Posterior cingulate gyrus (tissue), 11 donors: ENCODE measurements around the gene VAPB.

Source experiments
- DNase-seq, 10 donors: peaks; one replicate each; pipeline versions ENCODE4 v3.0.0 to v3.0.0-alpha.2; 2020 to 2021; ENCODE audit warnings: mixed read lengths in 3 of 10
- intact Hi-C: fragments of 100-400 bp; cut with DNase I; formaldehyde crosslinking; loops from one replicate; pipeline ENCODE4 v1.15.1; 2023

The VAPB gene

DNA sequence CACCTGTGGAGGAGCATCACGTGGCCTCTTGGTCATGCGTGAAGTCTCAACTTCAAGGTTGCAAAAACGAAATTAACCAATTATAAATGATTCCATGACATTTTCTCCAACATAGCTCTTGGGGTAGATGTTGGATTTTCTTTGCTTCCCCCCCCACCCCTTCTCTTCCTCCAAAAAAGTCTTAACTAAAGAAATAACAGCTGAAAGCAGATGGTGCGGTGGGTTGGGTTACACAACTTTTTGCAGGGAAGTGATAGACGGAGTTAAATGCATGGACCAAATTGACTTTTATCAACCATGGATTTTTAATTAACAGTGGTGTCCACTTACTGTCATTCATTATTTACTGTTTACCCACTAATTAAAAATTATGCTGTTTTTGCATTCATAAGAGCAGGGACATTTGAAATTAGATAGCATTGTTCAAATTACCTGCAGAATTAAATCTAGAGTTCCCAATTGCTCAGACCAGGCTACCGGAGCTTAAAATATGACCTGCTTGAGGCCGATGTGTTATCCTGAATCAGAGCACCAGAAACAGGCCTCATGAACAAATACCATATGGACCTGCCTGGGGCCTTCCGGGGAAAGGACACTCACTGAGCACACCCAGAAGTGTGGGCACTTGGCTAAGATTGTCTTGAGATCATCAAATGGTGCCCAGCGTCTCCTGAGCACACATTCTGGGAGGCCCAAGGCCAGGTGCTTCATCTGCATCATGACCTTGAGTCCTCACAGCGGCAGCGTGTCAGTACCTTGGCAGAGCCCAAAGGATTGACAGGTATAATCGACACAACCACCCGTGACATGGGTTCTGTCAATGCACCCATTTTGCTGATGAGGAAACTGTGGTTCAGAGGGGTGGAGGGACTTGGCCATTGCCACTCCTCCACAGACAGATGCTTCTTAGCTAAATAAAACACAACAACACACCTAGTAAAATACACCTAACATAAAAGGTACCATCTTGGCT lies 84.7 kb downstream of the VAPB start:
- intact Hi-C loops, result no loop called here
- no peak for DNase-seq

DNA sequence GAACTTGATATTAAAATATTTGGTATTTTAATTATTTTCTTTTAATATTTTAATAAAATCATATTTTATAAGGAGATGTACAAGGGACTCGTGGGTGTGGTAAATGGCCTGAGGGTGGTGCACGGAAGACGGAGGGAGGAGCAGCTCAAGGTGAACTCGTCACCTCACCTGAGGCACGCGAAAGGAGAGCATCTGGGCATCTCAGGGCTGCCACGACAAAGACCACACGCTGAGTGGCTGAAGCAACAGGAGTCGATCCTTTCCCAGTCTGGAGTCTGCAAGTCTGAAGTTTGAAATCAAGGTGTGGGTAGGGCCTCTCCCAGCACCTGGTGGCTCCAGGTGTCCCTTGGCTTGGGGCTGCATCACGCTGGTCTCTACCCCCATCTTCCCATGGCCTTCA lies 86.4 kb downstream of the VAPB start:
- intact Hi-C loops, result no loop called here
- DNase-seq, result no peak

DNA sequence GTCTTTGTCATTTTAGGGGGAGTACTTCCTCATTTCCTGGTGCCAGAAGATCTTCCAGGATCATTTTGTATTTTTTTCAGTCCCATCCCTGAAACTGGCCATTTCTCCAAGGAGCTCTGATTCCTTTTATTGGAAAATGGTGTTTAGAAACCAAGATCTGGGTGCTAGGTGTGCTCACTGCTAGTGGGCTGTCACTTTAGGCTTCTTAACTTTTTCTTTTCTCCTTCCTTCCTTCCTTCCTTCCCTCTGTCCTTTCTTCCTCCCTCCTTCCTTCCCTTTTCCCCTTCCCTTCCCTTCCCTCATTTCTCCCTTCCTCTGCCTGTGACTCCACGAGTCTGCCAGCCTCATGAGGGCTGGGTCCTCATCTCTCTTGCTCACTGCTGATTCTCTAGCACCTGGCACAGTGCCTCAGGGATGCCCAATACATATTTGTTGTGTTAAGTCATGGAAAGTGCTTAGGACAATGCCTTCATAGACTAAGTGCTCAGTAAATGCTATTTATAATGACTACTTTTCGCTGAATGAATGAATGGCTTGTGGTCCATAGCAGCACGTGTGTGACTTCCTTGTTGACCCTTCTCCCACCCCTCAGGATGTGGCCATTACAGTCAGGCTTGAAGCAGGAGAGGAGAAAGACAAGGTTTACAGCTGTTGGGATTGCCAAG lies 89.2 kb downstream of the VAPB start:
- no peak for DNase-seq
- intact Hi-C loops, result no loop called here

DNA sequence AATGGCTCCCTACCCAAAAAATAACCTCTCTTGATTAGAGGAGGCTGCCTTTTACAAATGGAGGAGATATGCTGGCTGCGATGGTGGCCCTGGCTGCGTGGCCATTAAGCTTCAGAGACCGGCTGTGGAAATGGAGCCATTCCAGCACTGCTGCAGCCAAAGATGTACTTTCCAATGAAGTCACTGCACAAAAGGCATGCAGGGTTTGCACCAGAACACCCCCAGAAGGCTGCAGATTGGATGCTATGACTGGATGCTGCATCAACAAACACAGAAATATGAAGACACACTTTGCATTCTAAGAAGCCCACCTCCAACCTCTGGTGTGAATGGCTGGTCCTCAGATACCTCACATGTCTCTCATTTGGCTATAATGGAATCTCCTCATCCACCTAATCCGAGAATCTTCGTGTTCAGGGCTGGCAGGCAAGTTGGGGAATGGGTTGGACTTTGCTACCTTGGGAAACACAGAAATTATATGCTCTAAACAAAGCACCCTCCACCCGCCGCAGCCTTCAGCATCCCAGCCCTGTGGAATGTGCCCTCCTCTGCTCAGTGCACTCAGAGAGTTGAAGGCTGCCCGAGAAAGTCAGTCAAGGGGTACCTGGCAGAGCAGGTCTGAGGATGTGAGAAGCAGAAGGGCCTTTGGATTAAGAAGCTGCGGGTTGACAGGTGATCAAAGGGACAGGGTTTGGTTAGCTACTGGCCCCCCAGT lies 90.9 kb downstream of the VAPB start:
- intact Hi-C loops, result no loop called here
- DNase-seq, result no peak

DNA sequence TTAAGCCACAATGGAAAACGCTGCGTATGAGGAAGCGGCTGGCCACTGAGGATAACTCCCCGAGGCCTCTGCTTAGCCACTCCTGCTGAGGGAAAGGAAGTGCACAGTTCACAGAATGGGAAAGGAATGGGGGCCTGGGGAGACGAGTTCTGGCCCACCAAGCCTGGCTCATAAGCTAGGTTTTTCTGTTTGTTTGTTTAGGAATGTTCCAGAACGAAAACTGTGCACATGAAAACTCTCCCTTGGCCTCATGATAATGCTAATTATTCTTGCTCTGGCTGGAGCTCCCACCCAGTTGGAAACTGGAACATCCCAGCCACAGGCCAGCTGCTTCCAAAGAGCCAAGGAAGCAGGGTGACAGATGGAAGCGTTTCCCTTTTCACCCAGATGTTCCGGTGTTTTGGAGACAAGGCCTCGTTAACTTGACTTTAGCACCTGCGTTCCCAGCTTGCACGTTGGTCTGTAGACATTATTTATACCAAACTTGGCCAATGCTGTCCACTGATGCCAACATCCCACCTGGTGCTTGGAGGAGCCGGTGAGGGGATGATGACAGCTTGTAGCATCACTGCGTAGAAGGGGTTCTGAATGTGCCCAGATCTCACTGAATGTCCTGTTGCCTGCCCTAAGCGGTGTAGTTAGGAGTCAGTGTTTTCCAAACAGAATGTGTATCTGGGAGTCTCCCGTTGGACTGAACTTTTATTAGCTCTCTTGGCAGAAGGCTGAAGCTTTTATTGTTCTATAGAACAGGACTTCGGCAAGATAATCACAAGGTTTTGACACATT lies 91.7 kb downstream of the VAPB start:
- intact Hi-C loops, result no loop called here

DNA sequence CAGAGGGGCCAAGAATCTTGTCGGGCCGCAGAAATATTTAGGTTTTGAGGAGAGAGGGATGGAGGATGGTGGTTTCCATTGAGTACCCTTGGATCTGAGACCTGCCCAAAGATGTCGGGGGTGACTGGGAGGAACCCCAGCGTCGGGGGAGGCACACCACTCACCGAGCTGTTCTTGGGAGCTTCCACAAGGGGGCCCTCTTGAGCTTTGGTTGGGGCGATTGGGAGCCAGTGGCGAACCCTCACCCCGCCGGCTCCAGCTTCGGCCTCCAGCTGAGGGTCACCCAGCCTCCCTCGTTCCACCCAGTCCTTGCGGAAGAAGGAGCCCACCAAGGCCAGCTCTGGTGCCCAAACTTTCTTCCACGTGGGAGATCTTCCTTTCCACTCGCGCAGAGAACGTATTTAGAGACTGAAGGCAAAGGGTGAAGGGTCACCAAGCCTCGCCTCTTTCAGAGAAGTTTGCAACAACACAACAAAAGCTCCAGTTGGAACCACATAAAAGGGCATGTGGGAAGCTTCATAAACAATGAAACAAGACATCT lies 92.5 kb downstream of the VAPB start:
- DNase-seq, result peak in 3 of 10 donors; percentile 8 to 86 (median 29)
- intact Hi-C loops, result no loop called here

More for the DNA sequence above, 91.7 kb downstream of the VAPB start:
- DNase-seq, result no peak

DNA sequence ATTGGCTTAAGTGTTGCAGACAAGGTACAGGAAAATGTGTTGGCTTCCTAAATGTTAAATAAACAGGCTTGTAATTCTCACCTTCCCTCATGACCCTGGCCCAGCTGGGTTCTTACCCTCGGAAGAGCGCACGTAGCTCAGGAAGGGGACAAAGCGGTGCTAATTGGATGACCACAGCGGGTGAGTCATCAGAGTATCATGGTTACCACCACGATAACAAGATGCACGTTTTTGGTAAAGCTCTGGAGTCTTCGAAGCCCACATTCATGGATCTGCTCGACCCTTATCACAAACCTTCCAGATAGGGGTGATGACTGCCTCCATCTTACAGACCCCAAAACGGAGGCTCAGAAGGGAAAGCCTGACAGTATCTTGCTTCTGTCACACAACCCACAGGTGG lies 93.4 kb downstream of the VAPB start:
- DNase-seq, result no peak
- intact Hi-C loops, result no loop called here

DNA sequence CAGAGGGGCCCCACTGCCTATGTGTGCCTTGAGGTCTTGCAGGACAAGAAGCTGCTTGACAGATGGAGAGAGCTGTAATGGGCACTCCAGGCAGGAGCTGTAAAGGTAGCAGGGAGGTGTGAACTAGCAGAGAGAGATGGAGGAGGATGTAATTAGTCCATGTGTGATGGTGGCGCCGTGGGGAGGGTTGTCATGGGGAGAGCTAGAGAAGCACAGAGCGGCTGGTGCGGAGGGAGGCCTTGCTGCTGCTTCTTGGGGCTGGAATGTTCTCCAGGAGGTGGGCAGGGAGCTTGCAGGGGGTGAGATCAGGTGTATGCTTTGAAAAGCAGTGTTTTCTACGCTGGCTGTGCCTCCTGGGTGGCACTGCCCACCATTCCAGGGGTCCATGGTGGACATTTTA lies 94.0 kb downstream of the VAPB start:
- intact Hi-C loops, result no loop called here
- DNase-seq, result no peak

DNA sequence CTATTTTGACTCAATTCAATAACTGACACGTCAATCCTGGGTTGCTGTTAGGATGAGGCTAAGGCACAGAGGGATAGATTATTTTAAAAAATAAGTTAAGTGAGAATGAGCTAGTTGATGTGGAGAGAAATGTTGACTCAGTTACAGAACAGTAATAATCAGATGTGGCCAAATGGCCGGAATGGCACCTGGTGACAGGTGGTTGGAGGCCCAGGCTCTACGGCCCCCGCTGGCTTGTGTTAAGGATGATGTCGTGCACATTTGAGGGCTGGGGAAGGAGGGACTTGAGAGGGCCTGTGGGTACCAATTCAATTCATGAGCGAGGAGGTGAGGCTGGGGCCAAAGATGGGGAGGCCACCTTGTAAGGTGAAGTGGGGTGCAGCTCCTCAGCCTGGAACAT lies 94.4 kb downstream of the VAPB start:
- no peak for DNase-seq
- intact Hi-C loops, result no loop called here

DNA sequence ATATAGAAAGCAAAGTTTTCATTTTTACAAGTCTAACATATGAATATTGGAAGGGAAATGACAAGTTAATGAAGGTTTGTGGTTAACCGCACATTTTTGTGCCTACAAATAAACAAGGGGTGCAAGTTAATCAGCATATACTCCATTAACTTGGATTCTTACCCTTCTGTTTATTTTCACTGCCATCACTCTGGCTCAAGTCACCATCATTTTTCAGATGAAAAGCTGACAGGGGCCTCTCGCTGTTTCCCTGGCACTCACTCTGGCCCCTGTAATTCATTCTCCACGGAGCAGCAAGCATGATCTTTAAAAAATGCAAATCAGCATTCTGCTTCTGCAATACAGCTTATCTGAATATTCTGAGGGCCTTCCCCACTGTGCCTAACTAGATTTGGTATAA lies 96.4 kb downstream of the VAPB start:
- intact Hi-C loops, result no loop called here
- DNase-seq, result no peak

DNA sequence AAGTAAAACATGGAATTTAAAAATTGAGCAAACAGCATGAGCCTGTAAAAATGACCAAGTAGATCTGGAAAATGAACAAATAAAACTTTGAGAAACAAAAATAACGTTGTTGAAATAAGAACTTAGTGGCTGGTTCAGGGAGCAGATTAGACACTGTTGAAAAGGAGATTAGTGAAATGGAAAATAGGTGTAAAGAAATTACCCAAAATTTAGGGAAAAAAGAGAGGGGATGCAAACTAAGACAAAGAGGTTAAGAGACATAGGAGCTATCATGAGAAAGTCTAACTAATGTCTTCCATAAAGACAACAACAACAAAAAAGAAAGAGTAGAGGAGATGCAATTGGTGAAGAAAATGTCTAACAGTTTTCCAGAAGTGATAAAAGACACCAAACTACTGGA lies 97.2 kb downstream of the VAPB start:
- intact Hi-C loops, result no loop called here
- DNase-seq, result no peak

DNA sequence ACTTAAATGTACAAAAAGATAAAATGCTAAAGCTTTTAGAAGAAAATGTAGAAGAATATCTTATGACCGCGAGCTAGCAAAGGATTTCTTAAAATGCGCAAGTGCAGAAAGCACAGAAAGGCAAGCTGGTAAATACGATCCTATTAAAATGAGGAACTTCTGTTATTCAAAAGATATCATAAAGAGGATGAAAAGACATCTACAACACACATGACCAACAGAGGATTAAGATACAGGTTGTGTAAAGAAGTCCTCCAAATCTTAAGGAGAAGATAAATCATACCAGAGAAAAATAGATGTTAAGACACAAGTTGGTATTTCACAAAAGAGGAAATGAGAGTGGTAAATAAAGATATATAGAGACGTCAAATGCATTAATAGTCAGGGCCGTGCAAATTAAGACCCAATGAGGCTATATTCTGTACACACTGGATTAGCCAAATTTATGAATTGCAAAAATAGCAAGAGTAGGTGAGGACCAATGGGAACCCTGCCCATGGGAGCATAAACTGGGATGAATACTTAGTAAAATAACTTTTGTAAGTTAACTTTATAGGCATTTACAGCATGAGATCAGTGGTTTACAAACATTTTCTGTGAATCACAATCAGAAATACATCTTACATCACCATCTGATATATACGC lies 103.2 kb downstream of the VAPB start:
- DNase-seq, result no peak
- intact Hi-C loops, result no loop called here

DNA sequence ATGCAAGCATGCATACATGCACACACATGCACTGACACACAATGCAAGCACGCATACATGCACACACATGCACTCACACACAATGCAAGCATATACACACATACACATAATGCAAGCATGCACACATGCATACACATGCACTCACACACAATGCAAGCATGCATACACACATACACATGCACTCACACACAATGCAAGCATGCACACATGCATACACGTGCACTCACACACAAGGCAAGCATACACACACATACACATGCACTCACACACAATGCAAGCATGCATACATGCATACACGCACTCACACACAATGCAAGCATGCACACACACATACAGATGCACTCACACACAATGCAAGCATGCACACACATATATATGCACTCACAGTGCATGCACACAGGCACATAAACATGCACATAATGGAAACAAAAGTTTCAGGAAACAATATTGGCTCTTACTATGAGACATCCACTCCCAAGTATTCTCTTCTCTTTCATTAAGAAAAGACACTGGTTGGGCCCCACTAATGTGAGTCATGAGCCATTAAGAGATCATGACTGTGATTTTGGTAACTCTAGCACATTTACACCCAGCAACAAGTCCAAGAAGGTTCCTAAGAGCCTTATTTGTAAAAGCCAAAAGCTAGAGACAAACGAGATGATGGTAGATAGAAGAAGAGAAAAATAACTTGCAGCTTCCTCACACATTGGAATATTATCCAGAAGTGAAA lies 103.9 kb downstream of the VAPB start:
- intact Hi-C loops, result no loop called here
- DNase-seq, result no peak

DNA sequence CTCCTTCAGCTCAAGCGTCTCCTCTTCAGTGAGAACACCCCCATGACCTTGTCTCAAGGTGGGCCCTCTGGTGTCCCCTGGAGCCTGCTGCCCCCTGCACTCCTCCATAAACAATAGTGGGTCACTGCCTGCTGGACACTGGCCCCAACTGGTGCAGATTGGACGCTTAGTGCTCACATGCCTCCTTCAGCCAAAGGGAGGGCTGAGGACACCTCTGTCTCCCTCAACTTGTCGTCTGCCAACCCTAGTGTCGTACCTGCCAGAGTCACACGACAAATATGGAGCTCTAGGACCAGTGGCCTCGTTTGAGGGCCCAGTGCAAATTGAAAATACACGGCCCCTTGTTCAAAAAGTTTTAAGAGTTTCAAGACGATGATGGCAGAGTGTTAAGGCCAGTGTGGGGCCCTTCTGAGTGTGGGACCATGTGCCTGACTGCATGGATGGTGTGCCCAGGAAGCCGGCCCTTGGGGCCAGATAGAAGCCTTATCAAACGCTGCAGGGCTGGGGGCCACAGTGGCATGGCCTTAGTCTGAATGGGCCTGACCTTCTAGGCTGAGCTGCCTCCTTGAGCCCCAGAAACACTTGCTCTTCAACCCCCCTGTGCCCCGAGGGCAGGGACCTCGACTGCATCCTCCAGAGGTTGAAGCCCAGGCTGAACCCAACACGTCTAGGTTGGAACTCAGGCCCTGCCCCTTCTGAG lies 106.0 kb downstream of the VAPB start:
- DNase-seq, result no peak
- intact Hi-C loops, result no loop called here

DNA sequence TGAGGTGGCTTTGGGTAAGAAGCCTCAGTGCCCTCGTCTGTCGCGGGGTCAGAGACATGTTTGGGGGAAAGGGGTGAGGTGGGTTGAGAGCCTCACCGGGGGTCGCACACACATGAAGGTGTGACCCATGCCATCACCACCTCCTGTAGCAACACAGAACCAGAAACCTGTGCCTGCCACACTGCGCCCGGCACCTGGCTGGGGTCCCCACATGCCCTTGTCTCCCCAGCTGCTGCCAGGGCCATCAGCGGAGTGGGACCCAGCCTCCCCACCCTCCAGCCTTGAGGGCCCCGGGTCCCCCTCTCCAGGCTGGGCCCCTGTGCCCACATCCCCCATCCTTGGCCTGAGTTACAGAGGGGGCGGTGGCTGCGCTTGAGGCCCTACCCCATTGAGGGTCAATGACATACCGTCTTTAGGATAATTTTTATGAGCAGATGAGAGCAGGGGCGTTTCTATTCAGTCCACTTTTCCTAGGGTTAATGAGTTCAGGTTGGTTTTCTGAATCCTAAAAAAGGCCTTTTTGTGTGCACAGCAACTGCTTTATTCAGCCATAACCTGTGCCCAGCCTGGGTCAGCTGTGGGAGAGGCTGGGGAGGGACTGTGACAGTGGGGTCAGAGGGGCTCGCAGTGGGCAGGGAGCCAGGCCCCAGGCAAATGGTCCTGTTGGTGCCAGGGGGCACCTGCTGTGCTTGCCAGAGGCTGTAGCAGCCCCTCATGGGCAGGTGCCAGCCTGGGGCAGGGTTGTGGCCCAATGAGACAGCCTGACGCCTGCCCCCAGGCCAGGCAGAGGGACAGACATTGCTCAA lies 106.8 kb downstream of the VAPB start:
- intact Hi-C loops, result no loop called here
- peak in 1 of 10 donors; percentile 63 for DNase-seq

DNA sequence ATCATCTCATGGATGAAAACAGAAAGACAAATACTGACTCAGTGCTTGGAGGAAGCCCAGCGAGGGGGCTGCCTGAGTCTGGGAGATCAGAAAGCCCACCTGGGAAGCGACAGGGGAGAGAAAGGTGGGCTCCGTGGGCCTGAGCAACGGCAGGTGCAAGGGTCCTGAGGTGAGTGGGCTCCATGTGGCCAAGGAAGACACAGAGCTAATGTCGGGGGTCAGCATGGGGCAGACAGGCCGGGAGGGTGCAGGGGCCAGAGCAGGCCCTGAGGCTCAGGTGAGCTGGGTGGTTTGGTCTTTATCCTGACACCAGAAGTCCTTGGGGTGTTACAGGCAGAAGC lies 107.4 kb downstream of the VAPB start:
- DNase-seq, result no peak
- intact Hi-C loops, result no loop called here

DNA sequence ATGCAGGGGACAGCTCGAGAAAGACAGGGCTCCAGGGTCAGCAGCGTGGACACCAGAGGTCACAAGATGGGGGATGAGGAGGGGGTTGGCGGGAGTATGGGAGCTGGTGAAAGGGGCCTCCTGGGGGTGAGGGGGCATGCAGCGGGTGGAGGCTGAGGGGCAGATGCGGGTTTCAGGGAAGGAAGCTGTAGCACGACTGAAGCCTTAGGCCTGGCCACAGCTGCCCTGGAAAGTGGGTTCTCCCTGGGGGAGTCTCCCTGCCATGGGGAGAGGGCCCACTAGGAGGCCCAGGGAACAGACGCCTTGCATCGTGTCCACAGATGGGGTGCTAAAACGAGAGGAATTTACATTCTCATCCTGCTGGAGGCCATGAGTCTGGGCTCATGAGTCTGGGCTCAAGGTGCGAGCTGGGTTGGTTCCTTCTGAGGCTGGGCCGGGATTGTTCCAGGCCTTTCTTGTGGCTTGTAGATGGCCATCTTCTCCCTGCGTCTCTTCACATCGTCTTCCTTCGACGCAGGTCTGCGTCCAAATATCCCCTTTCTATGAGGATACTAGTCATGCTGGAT lies 108.1 kb downstream of the VAPB start:
- intact Hi-C loops, result no loop called here
- DNase-seq, result no peak
